Stimulated activated CD4-positive, alpha-beta T cell treated with anti-CD3 and anti-CD28 coated beads, TNF-alpha, amount 100 ng/mL, for 1 hour (primary cell): ENCODE data around the gene ACKR2.
"Not testable (repeated sequence)": the region's sequence is repeated elsewhere in the genome, so short reads cannot be mapped to it uniquely, and the experiment has no call there.

ENCODE experiments used
- DNase-seq, 3 donors: peaks; one replicate each; pipeline ENCODE4 v3.0.0-alpha.2; 2020; ENCODE audit warnings: low read depth in 3 of 3, low spot score in 1 of 3

Gene ACKR2

DNA sequence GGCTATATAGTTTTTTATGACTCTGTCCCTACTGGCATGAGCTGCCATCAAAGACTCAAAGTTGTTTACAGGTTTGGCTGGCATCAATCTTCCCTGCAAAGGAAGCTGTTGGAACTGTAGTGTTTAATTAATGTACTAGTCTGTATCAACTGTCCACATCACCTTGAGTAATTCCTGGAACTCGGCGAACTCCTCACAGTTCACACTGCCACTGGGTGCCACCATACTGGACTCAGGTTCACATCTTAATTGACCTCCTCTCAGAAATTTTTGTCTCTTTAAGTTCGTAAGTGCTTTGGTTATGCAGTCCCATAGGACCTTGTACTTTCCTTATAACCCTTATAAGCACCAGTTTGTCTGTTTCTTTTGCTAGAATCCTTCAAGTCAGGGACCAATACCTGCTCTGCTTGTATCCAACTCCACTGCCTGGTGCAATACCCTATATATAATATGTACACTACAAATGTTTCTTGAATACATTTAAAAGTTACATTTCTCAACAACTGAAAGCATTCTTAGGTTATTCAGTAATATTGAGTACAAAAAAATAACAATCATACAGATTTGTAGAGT lies 8.1 kb upstream of the ACKR2 start:
- DNase-seq = no peak

DNA sequence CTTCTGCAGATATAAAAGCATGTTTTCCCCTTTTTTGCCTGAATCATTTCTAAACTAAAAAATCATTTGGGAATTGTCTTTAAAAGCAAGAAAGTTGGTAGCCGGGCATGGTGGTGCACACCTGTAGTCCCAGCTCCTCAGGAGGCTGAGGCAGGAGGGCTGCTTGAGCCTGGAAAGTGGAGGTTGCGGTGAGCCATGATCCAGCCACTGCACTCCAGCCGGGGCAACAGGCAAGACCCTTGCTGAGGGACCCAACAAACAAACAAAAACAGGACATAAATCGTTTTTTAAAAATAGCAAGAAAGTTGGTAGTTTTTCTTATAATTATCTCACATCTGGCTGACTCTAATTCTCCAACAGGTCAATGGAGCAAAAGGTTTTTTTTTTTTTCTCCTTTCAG lies 7.5 kb upstream of the ACKR2 start:
- DNase-seq = no peak

DNA sequence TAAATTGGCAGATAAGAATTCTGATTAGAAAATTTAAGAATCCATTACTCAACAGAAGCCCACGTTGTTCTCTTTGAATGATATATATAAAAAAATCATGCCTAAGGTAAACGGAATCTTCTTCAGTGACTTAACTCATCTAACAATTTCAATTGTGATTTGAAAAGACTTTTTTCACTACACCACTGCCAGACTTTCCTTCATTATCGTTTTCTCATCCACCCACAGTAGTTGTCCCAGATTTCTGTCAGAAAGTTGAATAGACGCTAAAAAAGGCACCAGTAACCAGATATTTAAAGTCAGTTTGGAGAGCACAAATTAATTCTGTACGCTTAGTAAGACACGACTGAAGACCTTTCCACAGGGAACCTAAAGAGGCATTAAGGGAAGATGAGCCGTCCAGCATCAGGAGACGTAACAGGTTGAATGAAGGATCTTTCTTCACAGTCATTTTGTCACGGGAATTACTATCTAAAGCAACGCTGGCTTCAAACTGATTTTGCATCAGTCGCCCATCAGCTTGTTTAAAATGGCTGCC lies 6.3 kb upstream of the ACKR2 start:
- DNase-seq = no peak

DNA sequence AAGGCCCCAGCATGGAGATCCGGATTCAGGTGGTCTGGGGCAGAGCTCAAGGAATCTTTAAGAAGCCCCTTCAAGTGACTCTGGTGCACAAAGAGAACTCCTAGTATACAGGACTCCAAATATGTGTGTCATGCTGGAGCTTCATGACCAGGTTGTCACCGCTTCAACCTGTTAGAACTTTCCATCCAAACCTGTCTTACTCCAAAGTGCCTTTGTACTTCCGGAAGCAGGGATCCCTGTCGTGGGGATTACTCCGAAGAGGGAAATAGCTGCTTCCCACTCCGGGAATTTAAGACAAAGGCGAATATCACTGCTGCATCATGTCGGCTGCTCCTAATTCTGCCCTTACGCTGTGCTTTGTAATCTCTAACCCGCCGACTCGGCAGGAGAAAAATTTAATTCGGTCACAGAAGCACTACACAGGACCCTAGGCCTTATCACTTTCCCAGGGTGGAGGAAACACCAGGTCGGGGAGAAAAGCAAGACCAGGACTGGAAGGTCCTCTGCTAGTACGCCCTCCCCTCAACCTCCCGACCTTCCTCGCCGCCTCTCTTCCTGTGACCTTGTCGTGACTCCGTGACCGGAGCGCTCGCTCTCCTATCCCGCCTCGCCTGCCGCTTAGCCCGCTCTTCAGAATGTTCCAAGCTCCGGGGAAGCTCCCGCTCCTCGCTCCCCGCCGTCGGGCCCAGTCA lies 5.7 kb upstream of the ACKR2 start:
- no peak for DNase-seq

DNA sequence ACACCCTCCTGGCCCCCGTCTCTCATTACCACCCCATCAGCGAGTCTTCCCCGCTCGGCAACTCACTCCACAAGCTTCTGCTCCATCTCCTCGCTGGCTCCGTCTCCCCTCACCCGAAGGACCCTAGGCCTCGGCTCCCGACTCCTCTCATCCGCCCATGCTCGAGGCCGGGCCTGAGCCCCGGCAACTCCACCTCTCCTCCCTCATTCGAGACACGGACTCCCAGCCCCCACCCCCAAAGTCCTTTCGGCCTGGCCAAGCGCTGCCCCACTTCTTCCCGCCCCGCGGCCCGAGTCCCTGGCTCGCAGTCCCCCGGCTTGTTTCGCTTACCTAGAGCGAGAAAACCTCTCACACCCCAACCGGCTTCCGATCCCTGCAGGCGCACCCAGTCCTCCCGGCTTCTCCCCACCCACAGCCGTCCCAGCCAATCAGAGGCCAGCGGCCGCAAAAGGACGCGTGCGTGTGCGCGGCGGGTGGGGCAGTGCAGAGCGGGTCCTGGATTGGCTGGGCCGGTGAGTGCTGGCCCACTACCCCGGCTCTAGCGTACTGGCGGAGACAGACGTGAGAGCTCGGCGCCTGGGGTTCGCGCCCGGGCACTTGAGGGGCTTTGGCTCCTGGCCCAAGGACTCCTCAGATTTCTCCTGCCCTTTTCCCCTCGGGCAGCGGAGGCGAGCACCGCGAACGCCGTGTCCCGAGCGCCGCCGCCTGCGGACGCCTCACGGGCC lies 5.0 kb upstream of the ACKR2 start, which contains the start of gene HIGD1A:
Gene HIGD1A (minus strand): TSS at position 385 of the 725 bp plus-strand sequence. CDS start 10,237 bp downstream, outside the sequence.
- DNase-seq = peak; percentile 83 to 87 (median 83)

DNA sequence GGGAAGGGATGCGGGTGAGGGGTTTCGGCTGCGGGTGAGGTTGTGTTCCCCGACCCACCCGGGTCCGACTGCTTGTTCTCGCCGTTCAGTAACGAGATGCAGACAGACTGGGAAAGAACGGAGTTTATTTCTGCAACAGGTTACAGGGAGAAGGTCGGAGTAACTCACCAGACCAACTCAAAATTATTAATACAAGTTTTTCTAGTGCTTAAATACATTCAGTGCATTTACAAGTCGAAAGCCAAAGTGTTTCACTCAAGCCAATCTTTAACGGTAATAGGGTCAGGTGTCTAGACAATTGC lies 4.5 kb upstream of the ACKR2 start:
- DNase-seq = no peak

DNA sequence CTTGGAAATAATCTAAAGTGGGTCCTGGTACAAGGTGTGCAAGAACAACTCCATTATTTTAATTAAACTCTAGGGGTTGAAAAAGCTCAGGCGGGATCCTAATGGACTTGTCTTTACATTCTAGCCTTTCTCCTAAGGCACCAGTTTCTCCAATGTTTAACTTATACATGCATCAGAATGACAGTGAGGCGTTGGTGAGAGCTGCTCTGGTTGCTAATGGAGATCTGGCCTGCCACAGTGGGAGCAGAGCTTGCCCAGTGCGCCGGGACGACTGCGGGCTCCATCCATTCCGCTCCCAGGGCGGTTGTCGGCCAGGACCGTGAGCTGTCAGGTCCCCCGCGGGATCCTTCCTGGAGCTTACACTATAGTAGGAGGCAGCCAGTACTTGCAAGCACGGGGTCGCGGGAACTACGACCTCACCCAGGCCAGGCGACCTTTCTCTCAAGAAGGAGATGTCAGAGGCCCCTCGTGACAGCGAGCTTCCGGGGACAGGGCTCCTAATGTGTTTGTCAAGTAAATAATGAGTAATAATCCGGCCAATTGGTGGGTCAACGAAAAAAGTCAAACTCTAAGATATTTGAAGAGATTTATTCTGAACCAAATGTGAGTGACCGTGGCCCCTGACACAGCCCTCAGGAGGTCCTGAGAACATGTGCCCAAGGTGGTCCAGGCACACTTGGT lies 4.0 kb upstream of the ACKR2 start:
- DNase-seq = no peak

DNA sequence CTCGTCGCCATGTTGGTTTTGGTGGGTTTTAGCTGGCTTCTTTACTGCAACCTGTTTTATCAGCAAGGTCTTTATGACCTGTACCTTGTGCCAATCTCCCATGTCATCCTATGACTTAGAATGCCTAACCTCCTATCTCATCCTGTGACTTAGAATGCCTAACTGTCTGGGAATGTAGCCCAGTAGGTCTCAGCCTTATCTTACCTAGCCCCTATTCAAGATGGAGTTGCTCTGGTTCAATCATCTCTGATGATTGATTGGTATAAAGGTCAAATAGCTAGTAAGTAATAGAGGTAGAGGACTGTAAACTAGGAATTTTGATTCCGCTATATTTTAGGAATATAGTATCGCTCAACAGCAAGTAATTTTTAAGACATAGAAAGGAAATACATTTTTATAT lies 1.3 kb upstream of the ACKR2 start:
- no peak for DNase-seq

DNA sequence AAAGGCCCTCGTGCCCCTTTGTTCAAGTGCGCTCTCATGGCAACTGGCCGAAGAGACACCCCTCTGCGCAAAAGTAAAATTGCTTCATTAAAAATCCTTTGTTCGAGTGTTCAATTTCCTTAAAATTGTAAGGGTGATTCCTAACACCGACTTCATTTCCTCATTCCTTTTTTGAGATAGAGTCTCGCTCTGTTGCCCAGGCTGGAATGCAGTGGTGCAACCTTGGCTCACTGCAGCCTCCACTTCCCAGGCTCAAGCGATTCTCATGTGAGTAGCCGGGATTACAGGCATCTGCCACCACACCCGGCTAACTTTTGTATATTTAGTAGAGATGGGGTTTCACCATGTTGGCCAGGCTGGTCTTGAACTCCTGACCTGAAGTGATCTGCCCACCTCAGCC lies 1.5 kb downstream of the ACKR2 start:
- not testable (repeated sequence) for DNase-seq

DNA sequence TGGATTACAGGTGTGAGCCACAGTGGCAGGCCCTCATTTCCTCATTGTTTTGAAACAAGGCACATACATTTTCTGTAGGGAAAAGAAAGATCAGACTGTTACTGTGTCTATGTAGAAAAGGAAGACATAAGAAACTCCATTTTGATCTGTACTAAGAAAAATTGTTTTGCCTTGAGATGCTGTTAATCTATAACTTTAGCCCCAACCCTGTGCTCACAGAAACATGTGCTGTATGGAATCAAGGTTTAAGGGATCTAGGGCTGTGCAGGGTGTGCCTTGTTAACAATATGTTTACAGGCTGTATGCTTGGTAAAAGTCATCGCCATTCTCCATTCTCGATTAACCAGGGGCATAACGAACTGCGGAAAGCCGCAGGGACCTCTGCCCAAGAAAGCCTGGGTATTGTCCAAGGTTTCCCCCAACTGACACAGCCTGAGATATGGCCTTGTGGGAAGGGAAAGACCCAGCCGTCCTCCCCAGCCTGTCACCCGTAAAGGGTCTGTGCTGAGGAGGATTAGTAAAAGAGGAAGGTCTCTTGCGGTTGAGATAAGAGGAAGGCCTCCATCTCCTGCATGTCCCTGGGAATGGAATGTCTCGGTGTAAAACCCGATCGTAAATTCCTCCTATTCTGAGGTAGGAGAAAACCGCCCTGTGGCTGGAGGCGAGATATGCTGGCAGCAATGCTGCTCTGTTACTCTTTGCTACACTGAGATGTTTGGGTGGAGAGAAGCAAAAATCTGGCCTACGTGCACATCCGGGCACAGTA lies 2.1 kb downstream of the ACKR2 start:
- DNase-seq = not testable (repeated sequence)

DNA sequence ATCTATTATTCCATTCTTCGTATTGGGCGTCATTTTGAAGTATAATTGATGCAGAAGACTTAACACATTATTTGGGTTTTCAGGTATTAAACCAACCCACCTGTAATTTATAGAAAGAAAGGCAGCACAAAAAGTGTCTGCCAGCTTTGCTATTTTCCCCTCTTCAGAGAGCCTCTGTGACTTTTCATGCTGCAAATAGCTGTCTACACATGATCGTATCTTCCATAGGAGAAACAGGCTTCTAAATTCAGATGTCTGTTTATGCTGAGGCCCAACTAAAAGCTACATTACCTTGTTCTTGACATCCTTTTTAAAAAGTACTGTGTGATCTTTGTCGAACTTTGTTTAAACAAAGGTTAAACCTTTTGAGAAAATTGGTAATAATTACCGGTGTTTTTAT lies 5.0 kb downstream of the ACKR2 start:
- DNase-seq = no peak

DNA sequence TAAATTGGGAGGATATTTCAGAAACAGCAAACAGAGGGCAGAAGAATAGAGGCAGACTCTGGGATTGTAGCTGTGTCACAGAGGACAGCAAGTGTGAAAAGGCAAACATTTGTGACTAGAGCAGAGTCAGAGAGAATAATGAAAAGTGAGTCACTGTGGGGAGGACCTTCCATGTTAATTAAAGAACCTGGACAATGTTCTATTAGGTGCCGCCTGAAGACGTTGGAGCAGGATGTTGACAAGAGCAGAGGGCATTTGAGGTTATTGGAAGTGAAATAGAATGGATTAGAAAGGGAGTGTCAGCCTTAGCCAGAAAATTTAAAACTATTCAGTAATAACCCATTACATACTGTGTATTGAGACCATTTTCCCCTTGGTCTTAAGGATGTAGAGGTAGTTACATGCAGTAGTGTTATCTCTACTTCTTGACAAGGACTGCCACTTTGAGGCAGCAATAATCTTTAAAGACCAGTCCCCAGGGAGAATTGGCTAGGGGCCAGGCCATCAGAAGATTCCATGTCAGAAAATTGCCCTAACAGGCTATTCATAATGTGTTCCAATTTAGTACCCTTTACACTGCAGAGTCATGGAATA lies 5.8 kb downstream of the ACKR2 start:
- no peak for DNase-seq

DNA sequence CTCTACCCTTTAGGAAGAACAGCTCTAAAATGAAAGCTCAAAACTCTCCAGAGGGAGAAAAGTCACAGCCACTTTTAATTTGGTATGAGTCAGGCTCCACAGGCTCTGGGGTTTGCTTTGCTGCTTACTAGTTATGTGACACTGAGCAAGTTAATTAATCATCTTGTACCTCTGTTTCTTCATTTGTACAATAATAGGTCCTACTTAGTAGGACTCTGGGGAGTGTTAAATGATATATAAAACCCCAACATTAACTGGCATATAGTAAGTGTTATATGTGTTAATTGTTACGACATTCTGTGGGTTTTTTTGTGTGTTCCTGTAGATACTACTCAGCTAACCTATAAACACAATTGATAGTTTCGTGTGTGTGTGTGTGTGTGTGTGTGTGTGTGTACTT lies 6.6 kb downstream of the ACKR2 start:
- no peak for DNase-seq

DNA sequence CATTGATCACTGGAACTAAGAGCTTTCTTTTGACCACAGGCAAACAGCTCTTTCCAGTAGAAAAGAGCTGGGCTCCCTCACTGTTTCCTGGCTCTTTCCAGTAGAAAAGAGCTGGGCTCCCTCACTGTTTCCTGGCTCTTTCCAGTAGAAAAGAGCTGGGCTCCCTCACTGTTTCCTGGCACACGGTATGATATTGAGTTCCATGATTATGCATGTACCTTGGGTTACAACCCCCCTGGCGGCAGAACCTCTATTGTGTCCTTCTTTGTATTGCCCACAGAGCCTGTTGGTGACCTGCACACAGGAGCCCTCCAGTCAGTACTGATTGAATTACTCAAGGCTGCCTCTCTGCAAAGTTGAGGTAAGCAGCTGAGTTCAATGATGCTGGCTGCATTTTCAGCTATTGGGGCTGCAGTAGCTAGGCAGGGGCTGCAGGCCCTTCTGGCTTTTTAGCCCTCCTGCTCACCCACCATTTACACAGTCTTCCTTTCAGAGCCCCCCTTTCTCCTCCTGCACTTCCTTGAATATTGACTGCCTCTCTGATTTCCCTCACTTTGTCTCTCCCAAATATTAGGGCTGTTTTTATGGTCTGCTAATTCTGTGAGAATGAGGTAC lies 10.2 kb downstream of the ACKR2 start:
- no peak for DNase-seq

DNA sequence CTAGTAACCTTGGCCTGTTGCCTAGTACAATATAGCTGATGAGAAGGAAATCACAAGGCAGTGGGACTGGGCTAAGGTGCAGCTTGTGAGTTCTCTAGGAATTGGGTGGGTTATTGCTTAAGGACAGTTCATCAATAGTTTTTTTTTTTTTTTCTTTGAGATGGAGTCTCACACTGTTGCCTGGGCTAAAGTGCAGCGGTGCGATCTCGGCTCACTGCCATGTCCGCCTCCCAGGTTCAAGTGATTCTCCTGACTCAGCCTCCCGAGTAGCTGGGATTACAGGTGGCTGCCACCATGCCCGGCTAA lies 11.5 kb downstream of the ACKR2 start:
- DNase-seq = no peak

DNA sequence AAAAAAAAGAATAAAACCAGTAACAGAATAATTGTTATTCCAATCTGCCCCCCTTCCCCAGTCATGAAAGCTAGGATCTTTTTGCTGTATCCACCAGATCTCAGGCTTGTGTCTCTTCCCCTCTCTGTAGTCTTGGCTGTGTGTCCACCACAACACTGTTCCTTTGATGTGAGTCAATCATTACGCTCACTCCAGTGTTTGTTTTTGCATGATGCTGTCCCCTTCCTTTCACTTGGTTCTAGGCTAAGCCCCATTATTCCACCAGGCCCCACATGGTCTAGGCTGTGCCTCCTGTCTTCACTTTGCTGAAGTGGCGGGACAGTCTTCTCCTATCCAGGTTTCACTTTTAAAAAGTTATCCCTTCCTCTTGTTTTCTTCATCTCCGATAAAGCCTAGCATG lies 13.6 kb downstream of the ACKR2 start:
- DNase-seq = no peak

DNA sequence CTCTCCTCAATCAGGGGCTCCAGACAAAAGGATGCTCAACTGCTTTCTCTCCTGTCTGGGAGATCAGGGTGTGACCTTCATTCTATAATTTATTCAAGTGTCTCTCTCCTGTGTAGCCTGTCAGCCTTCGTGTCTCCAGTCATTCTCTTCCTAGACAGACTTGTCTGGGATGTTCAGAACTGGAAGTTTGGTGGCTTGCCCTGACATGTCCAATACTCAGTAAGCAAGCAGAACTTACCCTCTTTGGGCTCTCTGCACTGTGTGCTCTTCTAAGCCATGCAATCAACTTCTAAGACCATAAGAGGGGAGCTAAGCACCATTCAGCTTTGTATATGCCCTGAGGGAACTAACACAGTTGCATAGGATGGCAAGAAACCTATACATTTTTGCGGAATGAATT lies 14.1 kb downstream of the ACKR2 start:
- DNase-seq = no peak

DNA sequence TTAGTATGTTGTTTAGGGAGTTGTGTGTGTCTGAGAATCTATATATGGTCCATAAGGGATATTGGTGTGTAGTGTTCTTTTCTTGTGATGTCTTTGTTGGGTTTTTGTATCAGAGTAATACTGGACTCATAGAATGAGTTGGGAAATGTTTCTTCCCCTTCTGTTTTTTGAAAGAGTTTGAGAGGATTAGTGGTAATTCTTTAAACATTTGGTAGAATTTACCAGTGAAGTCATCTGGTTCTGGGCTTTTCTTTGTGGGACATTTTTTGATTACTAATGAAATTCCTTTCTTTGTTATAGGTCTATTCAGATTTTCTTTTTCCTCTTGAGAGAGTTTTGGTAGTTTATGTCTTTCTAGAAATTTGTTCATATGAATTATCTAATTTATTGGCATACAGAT lies 16.9 kb downstream of the ACKR2 start:
- no peak for DNase-seq

DNA sequence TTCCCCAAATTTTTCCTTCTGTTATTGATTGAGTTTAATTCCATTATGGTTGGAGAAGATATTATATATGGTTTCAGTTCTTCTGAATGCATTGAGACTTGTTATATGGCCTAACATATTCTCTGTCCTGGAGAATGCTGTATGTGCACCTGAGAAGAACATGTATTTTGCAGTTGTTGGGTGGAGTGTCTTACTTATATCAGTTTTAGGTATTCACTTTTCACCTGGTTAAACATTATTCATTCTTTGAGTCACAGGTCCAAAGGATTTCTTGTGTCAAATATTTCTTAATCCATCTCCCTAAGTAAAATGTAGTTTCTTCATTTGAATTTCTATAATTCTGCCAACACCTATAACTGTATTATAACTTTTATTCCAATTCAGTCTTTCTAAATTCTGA lies 17.8 kb downstream of the ACKR2 start:
- DNase-seq = no peak

DNA sequence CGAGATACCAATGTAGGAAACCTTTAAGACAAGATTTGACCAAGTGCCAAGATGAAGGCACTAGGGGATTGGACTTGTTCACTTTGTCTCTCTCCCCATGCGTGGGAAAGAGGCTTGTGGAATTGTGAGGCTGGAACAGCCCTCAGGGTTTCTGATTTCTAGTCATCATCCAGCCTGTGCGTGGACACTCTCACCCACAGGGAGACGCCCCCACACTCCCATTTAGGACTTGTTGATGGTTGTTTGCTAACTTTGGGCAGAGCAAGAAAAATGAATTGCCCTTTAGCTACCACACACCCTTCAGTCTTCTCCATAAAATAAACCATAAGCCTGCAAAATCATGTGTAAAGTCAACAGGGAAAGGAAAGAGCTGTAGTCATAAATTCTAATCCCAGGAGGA lies 18.4 kb downstream of the ACKR2 start:
- no peak for DNase-seq
